ENCODE results near the gene MAST3.

The MAST3 gene

GRCh38 chr19:18193388-18194180, 96.0 kb downstream of the MAST3 start:
- no peak for DNase-seq

- DNase-seq: no peak
Measured at GRCh38 chr19:18194181-18194530, 96.6 kb downstream of the MAST3 start.

- no peak for DNase-seq
Measured at GRCh38 chr19:18194554-18195238, 97.1 kb downstream of the MAST3 start.

GRCh38 chr19:18196511-18196845, 98.9 kb downstream of the MAST3 start:
- DNase-seq: no peak

- DNase-seq: no peak
Measured at GRCh38 chr19:18197306-18197705, 99.7 kb downstream of the MAST3 start.

- DNase-seq: no peak
Measured at GRCh38 chr19:18197941-18198340, 100.4 kb downstream of the MAST3 start.

GRCh38 chr19:18198374-18198773, 100.8 kb downstream of the MAST3 start:
- DNase-seq: no peak
